Gastrocnemius medialis (tissue), 4 donors: ENCODE results near the gene LIME1.

ENCODE experiments used
- POLR2A ChIP-seq, 2 donors: fragments of 450-650 bp; IDR thresholded peaks; one replicate each; pipeline ENCODE4 v1.6.1; 2017; ENCODE audit warnings: antibody characterized with exemption in 2 of 2, mild to moderate bottlenecking in 2 of 2, moderate library complexity in 2 of 2
- TF ChIP-seq, protein P1 (sequence below), 5 experiments: fragments of 450-650 bp in 3 of 5; fragments of 200-600 bp in 2 of 5; sonication (generic) in 2 of 5; IDR thresholded peaks in 4 of 5; conservative IDR thresholded peaks in 1 of 5; 1 replicate in 4 of 5; 2 replicates in 1 of 5; pipeline ENCODE4 v1.5.1; 2016 to 2019; ENCODE audit warnings: antibody characterized with exemption in 5 of 5, mild to moderate bottlenecking in 3 of 5, moderate library complexity in 3 of 5

DNA sequence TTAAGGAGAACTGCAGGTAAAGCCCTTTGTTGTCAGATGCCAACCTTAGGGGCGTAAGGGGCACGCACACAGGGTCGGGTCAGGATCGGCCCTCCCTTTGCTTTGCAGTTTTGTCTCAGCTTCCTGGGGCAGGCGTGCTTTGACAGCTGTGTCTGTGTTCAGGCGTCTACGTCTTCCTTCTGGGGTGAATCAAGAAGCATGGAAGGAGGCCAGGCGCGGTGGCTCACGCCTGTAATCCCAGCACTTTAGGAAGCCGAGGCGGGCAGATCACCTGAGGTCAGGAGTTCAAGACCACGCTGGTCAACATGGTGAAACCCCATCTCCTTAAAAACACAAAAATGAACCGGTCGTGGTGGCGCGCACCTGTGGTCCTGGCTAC is 27.3 kb upstream of the LIME1 start:
- TF ChIP-seq, protein P1, sequence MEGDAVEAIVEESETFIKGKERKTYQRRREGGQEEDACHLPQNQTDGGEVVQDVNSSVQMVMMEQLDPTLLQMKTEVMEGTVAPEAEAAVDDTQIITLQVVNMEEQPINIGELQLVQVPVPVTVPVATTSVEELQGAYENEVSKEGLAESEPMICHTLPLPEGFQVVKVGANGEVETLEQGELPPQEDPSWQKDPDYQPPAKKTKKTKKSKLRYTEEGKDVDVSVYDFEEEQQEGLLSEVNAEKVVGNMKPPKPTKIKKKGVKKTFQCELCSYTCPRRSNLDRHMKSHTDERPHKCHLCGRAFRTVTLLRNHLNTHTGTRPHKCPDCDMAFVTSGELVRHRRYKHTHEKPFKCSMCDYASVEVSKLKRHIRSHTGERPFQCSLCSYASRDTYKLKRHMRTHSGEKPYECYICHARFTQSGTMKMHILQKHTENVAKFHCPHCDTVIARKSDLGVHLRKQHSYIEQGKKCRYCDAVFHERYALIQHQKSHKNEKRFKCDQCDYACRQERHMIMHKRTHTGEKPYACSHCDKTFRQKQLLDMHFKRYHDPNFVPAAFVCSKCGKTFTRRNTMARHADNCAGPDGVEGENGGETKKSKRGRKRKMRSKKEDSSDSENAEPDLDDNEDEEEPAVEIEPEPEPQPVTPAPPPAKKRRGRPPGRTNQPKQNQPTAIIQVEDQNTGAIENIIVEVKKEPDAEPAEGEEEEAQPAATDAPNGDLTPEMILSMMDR (IDR thresholded peaks at IDR 0.05 in 4 of 5, conservative IDR thresholded peaks at IDR 0.05 in 1 of 5) = no peak
- no peak for TF ChIP-seq POLR2A (IDR thresholded peaks at IDR 0.05)
